Neural cell (in vitro differentiated cells): ENCODE data around the gene TNS2.

Experiments used
- EP300 ChIP-seq: fragments of 450-650 bp; conservative IDR thresholded peaks from 2 replicates; pipeline ENCODE4 v1.6.1; 2014; ENCODE audit warnings: antibody characterized with exemption, mild to moderate bottlenecking, moderate library complexity; ENCODE audit not compliant: poor library complexity, severe bottlenecking
- TF ChIP-seq, protein P1 (sequence below): fragments of 450-650 bp; IDR thresholded peaks from 2 replicates; pipeline ENCODE4 v1.5.1; 2014; ENCODE audit warnings: antibody characterized with exemption, mild to moderate bottlenecking, moderate library complexity; ENCODE audit not compliant: poor library complexity, severe bottlenecking

DNA sequence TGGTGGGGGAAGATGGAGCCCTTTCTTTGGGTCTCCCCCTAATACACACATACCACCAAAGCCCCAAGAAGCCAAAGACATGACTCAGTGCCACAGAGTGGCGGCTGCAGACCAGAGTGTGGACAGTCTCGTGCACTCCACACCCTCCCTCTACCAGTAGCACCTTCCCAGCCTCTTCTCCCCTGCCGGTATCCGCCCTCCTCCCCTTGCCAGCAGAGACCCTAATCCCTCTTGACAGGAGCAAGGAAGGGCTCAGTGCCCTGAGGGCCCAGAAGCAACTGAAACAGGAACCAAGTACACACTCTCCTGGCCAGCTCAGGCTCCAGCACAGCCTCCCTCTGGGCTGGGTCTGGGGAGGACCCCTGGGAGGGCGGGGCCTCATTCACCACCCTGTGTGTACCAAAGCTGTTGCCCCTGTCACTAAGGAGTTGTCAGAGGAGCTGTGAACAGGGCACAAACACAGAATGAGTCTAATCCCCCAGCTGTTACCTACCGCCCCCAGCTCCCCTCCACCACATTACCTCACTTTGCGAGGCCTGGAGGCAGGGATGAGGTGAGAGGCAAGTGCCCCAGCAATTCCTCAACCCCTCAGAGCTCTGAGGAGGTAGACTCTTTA is 21.1 kb downstream of the TNS2 start:
- no peak for TF ChIP-seq EP300
- TF ChIP-seq, protein P1, sequence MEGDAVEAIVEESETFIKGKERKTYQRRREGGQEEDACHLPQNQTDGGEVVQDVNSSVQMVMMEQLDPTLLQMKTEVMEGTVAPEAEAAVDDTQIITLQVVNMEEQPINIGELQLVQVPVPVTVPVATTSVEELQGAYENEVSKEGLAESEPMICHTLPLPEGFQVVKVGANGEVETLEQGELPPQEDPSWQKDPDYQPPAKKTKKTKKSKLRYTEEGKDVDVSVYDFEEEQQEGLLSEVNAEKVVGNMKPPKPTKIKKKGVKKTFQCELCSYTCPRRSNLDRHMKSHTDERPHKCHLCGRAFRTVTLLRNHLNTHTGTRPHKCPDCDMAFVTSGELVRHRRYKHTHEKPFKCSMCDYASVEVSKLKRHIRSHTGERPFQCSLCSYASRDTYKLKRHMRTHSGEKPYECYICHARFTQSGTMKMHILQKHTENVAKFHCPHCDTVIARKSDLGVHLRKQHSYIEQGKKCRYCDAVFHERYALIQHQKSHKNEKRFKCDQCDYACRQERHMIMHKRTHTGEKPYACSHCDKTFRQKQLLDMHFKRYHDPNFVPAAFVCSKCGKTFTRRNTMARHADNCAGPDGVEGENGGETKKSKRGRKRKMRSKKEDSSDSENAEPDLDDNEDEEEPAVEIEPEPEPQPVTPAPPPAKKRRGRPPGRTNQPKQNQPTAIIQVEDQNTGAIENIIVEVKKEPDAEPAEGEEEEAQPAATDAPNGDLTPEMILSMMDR, result no peak
